ENCODE measurements around the gene FAM200C. TPM values are rescaled to one million over a fixed set of nuclear protein-coding genes. Genes with fewer than 3 reads are reported as not detected.

Gene FAM200C
- total and polyA plus RNA-seq, 9 of the 15 experiments (the other 6 are each of a cell fraction or from before 2014, with no cell fraction given) = 1.3 to 7.0 (median 1.8) TPM

DNA sequence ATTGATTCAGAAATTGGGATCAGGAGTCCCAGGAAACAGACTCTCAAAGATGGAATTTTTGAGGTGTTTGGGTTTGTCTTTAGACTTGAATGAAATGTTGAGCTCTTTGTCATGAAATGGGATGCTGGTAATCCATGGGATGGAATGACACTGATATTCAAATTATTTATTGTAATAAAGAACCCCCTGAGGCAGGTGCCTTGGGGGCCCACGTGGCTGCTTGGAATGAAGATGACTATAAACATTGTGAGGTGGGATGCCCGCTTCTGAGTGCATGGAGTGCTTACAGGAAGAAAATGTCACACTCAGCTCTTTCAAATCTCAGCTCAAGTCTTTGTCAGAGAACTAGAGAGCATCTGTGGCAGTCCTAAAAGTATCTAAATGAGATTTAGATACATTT lies 19.8 kb downstream of the FAM200C start:
- TF ChIP-seq ZNF717 (CRISPR knock-in tag; IDR thresholded peaks at IDR 0.05) = no peak
- no peak for TF ChIP-seq NCOA4 (IDR thresholded peaks at IDR 0.05; ENCODE audit: partially characterized antibody)
- TF ChIP-seq, protein P1, sequence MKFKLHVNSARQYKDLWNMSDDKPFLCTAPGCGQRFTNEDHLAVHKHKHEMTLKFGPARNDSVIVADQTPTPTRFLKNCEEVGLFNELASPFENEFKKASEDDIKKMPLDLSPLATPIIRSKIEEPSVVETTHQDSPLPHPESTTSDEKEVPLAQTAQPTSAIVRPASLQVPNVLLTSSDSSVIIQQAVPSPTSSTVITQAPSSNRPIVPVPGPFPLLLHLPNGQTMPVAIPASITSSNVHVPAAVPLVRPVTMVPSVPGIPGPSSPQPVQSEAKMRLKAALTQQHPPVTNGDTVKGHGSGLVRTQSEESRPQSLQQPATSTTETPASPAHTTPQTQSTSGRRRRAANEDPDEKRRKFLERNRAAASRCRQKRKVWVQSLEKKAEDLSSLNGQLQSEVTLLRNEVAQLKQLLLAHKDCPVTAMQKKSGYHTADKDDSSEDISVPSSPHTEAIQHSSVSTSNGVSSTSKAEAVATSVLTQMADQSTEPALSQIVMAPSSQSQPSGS (CRISPR knock-in tag; IDR thresholded peaks at IDR 0.05) = no peak
- TF ChIP-seq ZBTB7A (IDR thresholded peaks at IDR 0.05; ENCODE audit: borderline replicate concordance, control insufficient read depth, low read depth, low read length) = no peak
- no peak for TF ChIP-seq ZNF644 (tag; IDR thresholded peaks at IDR 0.05; ENCODE audit: low read depth)
- no peak for TF ChIP-seq MYBL2 (IDR thresholded peaks at IDR 0.05; ENCODE audit: low read depth)
- TF ChIP-seq MYBL2 (CRISPR knock-in tag; IDR thresholded peaks at IDR 0.05; ENCODE audit: borderline replicate concordance) = no peak
- TF ChIP-seq U2AF1 (optimal IDR thresholded peaks at IDR 0.05; ENCODE audit: low read depth, low read length) = no peak
- TF ChIP-seq POLR2A (conservative IDR thresholded peaks at IDR 0.05) = no peak
- TF ChIP-seq BRD9 (IDR thresholded peaks at IDR 0.05; ENCODE audit: low read depth, partially characterized antibody) = no peak
- no peak for TF ChIP-seq HSF4 (CRISPR knock-in tag; IDR thresholded peaks at IDR 0.05; ENCODE audit: borderline replicate concordance)
- TF ChIP-seq ZNF778 (CRISPR knock-in tag; IDR thresholded peaks at IDR 0.05) = no peak
- TF ChIP-seq CREB5 (CRISPR knock-in tag; IDR thresholded peaks at IDR 0.05) = no peak
- no peak for TF ChIP-seq NRF1 (conservative IDR thresholded peaks at IDR 0.05 in 1 of 2, IDR thresholded peaks at IDR 0.05 in 1 of 2)
- TF ChIP-seq CC2D1A (IDR thresholded peaks at IDR 0.05) = no peak
- no peak for TF ChIP-seq ETS2 (tag; IDR thresholded peaks at IDR 0.05; ENCODE audit: borderline replicate concordance, poor library complexity, severe bottlenecking)
- TF ChIP-seq KLF16 (IDR thresholded peaks at IDR 0.05) = no peak
- TF ChIP-seq SMARCC2 (IDR thresholded peaks at IDR 0.05; ENCODE audit: low read depth) = no peak
- H3K9me3 ChIP-seq (replicated peaks; ENCODE audit: control insufficient read depth, insufficient read depth, low read depth, low read length) = no peaks in the 10 kb centered on the region
- BruUV-seq (replicated peaks) = no TSS peak
- no peak for DNase-seq (ENCODE audit: extremely low read depth in 1 of 4, low spot score in 3 of 4)
- H2AFZ ChIP-seq (ENCODE audit: low read depth, low read length) = no peak overlapping the region
- POLR2A ChIA-PET = interaction anchor here (0.7 to 1.2 kb wide), 4 partner anchors 12 to 113 kb away, joined by 3 to 4 read pairs (median 4); partner anchors contain the start of gene FAM200C
- 0% methylated on average over 2 of the region's 2 CpGs for WGBS (ENCODE audit: insufficient coverage, low coverage, missing lambda C conversion rate)
- no peak overlapping the region for H3K27ac ChIP-seq (ENCODE audit: extremely low read depth, low read depth, low read length)
- no peaks in the 10 kb centered on the region for H4K20me1 ChIP-seq (replicated peaks; ENCODE audit: control insufficient read depth, insufficient read depth, low read length)
- ATAC-seq = no peak
- CTCF ChIA-PET (ENCODE audit: low intra/inter-chr PET ratio) = no interaction called here
- H3K4me1 ChIP-seq (replicated peaks in 1 of 2; ENCODE audit: control insufficient read depth in 2 of 2, insufficient read depth in 2 of 2, low read length in 2 of 2) = 0 out of 5 replicates have a peak, but pooled peaks cover 0 to 5% of the 10 kb centered on the region in 2 experiments
- FAIRE-seq = no peak
- H3K27me3 ChIP-seq (ENCODE audit: control insufficient read depth in 2 of 2, insufficient read depth in 2 of 2, low read length in 2 of 2) = no peaks in the 10 kb centered on the region; a peak in 2 of 5 replicates
- no peak overlapping the region for H3K4me2 ChIP-seq (ENCODE audit: insufficient read depth, low read length)
- H3K9ac ChIP-seq (ENCODE audit: insufficient read depth in 1 of 2, low read depth in 2 of 2, low read length in 2 of 2) = no peak overlapping the region
- no peak overlapping the region for H3K4me3 ChIP-seq
- H3K36me3 ChIP-seq (ENCODE audit: control insufficient read depth, insufficient read depth, low read length) = no peaks in the 10 kb centered on the region
- no peaks in the 10 kb centered on the region for H3K79me2 ChIP-seq (ENCODE audit: control insufficient read depth, insufficient read depth, low read length)
- in situ Hi-C loops (cut with MboI) = no loop called here
- intact Hi-C loops (cut with micrococcal nuclease) = no loop called here
- H3K9me1 ChIP-seq (ENCODE audit: control insufficient read depth, insufficient read depth, low read length) = peaks cover 3% of the 10 kb centered on the region

Measured in K562 (cell line).